ENCODE results near the gene NFYC. TPM values are rescaled to one million over a fixed set of nuclear protein-coding genes. Genes with fewer than 3 reads are reported as not detected.

The NFYC gene
- total RNA-seq, 4 donors from 2014 or later: 31.8 to 63.3 (median 44.0) TPM

GRCh38 chr1:40662151-40662550 lies 29.4 kb upstream of the NFYC start:
- intact Hi-C loops (cut with DNase I; ENCODE audit: low total_unique reads): no loop called here
- no peak overlapping the region for H3K27ac ChIP-seq

DNA sequence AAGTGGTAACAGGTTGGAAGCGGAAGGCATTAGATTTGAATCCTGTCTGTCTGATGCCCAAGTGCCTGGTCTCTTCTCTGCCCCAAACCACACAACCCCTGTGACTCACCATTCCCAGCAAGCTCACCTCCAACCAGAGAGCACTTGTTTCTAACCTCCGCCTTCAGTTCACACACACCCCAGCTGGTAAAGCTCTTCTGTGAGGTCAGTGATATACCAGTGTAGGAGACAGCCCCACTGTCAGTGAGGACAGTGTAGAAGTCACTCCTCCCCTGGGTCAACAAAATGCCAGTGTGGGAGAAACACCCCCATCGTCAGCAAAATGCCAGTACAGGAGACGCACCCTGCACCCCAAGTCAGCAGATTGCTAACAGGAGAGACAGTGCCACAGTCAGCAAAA lies 28.6 kb upstream of the NFYC start:
- Histone ChIP-seq H3K27me3 (no peaks in the 10 kb centered on the region), H3K4me3 (no peak overlapping the region), H3K36me3 (no peaks in the 10 kb centered on the region), H3K9me3 (no peaks in the 10 kb centered on the region), H3K4me1 (no peaks in the 10 kb centered on the region), H3K27ac (no peak overlapping the region)
- TF ChIP-seq POLR2A (IDR thresholded peaks at IDR 0.05) (no peak), CTCF (IDR thresholded peaks at IDR 0.05) (no peak)
- DNase-seq: no peak
- intact Hi-C loops (cut with DNase I; ENCODE audit: low total_unique reads): no loop called here

More at GRCh38 chr1:40662151-40662550, 29.4 kb upstream of the NFYC start:
- no peaks in the 10 kb centered on the region for H3K9me3 ChIP-seq
- H3K4me3 ChIP-seq: no peak overlapping the region
- TF ChIP-seq CTCF (IDR thresholded peaks at IDR 0.05) (no peak), POLR2A (IDR thresholded peaks at IDR 0.05) (no peak)
- H3K36me3 ChIP-seq: no peaks in the 10 kb centered on the region
- no peak for DNase-seq
- no peaks in the 10 kb centered on the region for H3K27me3 ChIP-seq
- H3K4me1 ChIP-seq: no peaks in the 10 kb centered on the region

DNA sequence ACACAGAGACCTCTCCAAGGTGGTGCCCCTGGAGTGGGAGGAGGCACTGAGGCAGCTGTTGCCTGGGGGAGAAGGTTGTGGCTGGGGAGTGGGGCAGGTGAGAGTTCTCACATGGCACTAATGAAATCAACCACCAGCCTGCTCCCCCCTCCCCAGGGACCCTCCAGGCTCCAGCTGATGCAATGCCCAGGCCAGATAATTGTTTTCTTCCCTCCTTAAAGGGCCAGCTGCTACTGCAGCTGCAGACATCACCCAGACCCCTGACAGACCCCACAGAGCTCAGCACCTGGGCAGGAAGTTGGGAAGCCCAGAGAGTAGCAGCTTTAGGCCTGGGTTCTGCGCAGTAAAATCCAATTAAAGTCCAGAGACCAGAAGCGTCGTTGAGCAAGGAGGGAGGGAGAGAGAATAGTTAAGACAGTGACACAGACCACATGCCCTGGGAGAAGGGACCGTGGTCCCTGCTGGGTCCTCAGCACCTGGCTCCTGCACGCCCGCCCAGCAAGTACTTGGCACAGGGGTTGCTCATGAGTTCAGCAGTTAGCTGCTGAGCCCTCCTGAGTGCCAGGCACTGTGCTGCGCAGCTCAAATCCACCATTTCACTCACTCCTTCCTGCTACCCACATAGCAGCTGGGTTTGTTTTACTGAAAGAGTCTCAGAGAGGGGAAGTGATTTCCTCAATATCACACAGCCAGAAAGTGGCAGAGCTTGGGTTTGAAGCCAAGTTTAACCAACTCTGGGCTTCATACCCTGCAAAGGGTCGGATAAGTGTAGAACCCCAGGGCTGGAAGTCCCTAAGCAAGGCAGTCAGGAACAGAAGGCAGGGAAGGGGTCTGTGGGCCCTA lies 28.0 kb upstream of the NFYC start:
- intact Hi-C loops (cut with DNase I; ENCODE audit: low total_unique reads): no loop called here
- no peak overlapping the region for H3K4me3 ChIP-seq
- no peaks in the 10 kb centered on the region for H3K4me1 ChIP-seq
- TF ChIP-seq CTCF (IDR thresholded peaks at IDR 0.05): no peak
- no peak for TF ChIP-seq POLR2A (IDR thresholded peaks at IDR 0.05)
- H3K27ac ChIP-seq: no peak overlapping the region
- H3K9me3 ChIP-seq: no peaks in the 10 kb centered on the region
- DNase-seq: no peak
- no peaks in the 10 kb centered on the region for H3K27me3 ChIP-seq
- H3K36me3 ChIP-seq: no peaks in the 10 kb centered on the region

DNA sequence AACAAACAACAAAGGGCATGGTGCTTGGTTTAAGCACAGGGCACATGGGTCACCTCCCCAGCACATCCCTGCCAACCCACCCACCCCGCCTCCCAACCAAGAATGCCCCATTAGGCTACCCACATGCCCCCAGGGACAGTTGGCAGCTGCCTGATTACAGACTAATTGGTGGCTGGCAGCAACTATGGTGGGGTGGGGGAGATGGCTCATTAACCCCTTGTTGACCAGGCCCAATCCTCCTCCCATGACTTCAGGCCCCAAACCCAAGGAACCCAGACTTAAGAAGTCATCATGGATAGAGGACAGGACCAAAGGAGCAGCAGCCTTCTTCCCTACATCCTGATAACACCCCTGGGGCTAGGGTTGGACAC lies 27.4 kb upstream of the NFYC start:
- no peak overlapping the region for H3K27ac ChIP-seq
- H3K4me3 ChIP-seq: no peak overlapping the region
- TF ChIP-seq CTCF (IDR thresholded peaks at IDR 0.05): no peak
- TF ChIP-seq POLR2A (IDR thresholded peaks at IDR 0.05): no peak
- no peak for DNase-seq
- no peaks in the 10 kb centered on the region for H3K4me1 ChIP-seq
- no peaks in the 10 kb centered on the region for H3K9me3 ChIP-seq
- H3K27me3 ChIP-seq: no peaks in the 10 kb centered on the region
- H3K36me3 ChIP-seq: no peaks in the 10 kb centered on the region
- intact Hi-C loops (cut with DNase I; ENCODE audit: low total_unique reads): no loop called here

GRCh38 chr1:40664791-40665190 lies 26.7 kb upstream of the NFYC start:
- Histone ChIP-seq H3K4me1 (no peaks in the 10 kb centered on the region), H3K9me3 (no peaks in the 10 kb centered on the region), H3K27ac (peak overlapping the region in 1 of 2 donors; percentile 73), H3K27me3 (no peaks in the 10 kb centered on the region), H3K4me3 (peak overlapping the region; percentile 26 to 74), H3K36me3 (no peaks in the 10 kb centered on the region)
- intact Hi-C loops (cut with DNase I; ENCODE audit: low total_unique reads): no loop called here
- no peak for DNase-seq
- TF ChIP-seq CTCF (IDR thresholded peaks at IDR 0.05) (no peak), POLR2A (IDR thresholded peaks at IDR 0.05) (no peak)

Data from uterus (tissue), 4 donors.